Cardiac fibroblast (primary cell): ENCODE results near the gene SPATC1L.

Experiments used
- DNase-seq, 2 donors: peaks; one replicate each; pipeline versions ENCODE4 v3.0.0 to v3.0.0-alpha.2; 2010; ENCODE audit warnings: low read depth in 2 of 2
- H3K4me3 ChIP-seq, 2 donors: replicated peaks in 1 of 2; 1 replicate in 1 of 2; 2 replicates in 1 of 2; pipeline ENCODE4 v1.5.1; 2011; ENCODE audit warnings: low read depth in 2 of 2, low read length in 2 of 2, mild to moderate bottlenecking in 2 of 2, moderate library complexity in 1 of 2
- TF ChIP-seq, protein P1 (sequence below): IDR thresholded peaks from one replicate; pipeline ENCODE4 v1.5.1; 2011; ENCODE audit warnings: low read depth, mild to moderate bottlenecking, low read length, inconsistent platforms

The SPATC1L gene

DNA sequence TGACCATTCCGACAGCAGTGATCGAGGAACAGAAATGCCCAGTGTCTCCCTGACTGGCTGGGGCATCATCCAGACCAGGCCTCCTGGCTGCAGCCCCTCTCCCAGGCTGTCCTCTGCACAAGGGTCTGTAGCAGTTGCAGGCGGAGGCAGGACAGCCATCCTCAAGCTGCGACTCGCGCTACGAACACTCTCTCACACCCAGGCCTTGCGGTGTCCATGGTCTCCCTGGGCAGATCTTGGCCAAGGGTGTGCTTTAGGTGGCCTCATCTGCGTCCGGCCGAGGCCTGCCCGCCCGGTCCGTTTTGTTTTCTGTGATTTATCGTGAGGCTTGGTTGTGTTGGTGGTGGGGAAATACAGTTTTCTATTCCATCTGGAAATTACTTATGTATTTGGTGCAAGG is 44.6 kb downstream of the SPATC1L start:
- no peak for DNase-seq
- no peak overlapping the region for H3K4me3 ChIP-seq
- TF ChIP-seq, protein P1, sequence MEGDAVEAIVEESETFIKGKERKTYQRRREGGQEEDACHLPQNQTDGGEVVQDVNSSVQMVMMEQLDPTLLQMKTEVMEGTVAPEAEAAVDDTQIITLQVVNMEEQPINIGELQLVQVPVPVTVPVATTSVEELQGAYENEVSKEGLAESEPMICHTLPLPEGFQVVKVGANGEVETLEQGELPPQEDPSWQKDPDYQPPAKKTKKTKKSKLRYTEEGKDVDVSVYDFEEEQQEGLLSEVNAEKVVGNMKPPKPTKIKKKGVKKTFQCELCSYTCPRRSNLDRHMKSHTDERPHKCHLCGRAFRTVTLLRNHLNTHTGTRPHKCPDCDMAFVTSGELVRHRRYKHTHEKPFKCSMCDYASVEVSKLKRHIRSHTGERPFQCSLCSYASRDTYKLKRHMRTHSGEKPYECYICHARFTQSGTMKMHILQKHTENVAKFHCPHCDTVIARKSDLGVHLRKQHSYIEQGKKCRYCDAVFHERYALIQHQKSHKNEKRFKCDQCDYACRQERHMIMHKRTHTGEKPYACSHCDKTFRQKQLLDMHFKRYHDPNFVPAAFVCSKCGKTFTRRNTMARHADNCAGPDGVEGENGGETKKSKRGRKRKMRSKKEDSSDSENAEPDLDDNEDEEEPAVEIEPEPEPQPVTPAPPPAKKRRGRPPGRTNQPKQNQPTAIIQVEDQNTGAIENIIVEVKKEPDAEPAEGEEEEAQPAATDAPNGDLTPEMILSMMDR, result no peak

DNA sequence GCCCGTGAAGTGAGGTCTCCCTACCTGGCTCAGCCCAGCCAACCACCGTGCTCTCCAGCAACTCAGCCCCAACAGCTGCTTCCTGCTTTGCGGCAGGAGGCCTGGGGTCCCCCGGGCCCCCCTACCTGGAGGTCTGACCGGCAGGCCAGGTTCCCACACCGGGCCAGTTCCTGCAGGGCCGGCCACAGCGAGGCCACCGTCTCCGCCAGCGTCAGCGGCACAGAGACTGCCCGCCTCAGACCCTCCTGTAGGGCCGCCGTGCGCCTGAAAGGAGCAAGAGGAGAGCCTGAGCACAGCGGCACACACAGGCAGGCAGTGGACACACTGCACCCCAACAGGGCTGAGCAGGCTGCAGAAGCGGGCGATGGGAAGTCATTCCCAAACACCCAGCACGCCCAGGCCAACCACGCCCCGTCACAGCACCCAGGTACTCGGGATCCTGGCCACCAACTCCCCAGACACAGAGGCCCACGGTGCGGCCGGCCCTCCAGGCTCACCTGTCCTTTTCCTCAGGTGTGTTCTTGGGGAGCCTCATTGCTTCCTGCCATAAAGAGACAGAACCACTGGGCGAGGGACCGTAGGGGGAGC is 45.8 kb downstream of the SPATC1L start:
- no peak overlapping the region for H3K4me3 ChIP-seq
- TF ChIP-seq, protein P1, result no peak
- no peak for DNase-seq

DNA sequence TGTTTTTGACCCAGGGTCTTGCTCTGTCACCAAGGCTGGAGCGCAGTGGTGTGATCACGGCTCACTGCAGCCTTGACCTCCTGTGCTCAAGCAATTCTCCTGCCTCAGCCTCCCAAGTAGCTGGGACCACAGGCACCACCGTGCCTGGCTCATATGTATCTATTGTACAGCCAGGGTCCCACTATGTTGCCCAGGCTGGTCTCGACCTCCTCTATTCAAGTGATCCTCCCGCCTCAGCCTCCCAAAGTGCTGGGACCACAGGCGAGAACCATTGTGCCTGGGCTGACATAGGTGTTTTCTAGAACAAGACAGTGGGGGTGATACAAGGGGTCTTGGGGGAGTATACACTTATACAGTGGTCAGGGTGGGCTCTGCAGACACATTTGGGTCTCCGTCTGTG is 46.4 kb downstream of the SPATC1L start:
- DNase-seq, result no peak
- TF ChIP-seq, protein P1, result no peak
- no peak overlapping the region for H3K4me3 ChIP-seq

DNA sequence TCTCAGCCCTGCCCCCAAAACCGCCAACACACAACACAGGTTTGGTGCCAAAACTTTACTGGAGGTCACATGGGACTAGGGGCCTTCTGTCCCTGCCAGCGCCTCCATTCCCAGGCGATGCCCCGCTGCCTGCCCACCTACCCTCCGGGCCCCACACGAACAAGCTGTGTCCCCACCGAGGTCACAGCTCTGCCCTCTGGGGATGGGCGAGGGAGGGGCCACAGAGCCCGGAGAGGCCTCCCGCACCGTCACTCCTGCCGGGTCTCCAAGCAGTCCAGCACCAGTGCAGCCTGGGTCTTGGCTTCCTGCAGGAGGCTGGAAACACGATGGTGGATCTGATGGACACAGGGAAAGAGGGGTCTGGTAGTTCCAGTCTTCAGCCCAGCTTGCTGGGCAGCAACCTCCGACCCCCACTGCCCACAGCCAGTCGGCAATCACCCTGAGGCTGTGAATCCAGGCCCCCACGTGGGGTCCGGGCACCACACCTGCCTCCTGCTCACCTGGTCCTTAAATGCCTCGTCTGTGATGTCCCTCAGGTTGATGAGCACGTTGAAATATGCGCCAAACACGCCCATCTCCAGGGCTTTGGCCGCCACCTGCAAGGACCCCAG is 47.4 kb downstream of the SPATC1L start:
- H3K4me3 ChIP-seq, result no peak overlapping the region
- DNase-seq, result no peak
- TF ChIP-seq, protein P1, result no peak

DNA sequence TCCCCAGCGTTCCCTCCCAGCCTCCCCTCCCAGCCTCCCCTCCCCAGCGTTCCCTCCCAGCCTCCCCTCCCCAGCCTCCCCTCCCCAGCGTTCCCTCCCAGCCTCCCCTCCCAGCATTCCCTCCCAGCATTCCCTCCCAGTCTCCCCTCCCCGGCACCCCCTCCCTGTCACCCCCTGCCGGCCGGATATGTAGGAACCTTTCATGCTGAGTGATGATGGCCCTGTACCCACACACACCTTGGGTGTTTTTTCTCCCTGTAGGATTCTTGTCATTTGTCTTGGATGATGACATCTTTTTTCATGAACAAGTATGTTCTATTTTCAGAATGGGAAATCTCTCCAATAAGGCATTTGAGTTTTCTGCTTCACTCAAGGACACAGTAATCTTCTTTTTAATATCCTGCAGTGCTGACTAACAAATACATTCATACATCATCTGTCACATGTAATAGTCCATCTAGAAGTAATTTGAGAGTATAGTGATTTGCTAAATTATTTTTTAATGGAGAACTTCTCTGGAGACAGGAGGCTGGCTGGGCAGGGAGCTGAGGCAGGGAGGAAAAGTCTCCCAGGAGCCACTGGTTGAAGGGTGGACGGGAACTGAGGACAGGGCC is 48.4 kb downstream of the SPATC1L start:
- no peak overlapping the region for H3K4me3 ChIP-seq
- no peak for DNase-seq
- TF ChIP-seq, protein P1, result peak; percentile 21

DNA sequence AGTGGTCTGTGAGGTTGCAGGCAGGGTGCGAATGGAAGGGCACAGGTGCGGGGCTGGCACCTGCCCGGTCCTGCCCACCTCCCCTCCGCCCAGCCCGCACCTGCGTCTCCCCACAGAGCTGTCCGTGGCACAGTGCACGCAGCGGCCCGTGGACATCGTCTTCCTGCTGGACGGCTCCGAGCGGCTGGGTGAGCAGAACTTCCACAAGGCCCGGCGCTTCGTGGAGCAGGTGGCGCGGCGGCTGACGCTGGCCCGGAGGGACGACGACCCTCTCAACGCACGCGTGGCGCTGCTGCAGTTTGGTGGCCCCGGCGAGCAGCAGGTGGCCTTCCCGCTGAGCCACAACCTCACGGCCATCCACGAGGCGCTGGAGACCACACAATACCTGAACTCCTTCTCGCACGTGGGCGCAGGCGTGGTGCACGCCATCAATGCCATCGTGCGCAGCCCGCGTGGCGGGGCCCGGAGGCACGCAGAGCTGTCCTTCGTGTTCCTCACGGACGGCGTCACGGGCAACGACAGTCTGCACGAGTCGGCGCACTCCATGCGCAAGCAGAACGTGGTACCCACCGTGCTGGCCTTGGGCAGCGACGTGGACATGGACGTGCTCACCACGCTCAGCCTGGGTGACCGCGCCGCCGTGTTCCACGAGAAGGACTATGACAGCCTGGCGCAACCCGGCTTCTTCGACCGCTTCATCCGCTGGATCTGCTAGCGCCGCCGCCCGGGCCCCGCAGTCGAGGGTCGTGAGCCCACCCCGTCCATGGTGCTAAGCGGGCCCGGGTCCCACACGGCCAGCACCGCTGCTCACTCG is 52.2 kb downstream of the SPATC1L start:
- DNase-seq, result no peak
- TF ChIP-seq, protein P1, result no peak
- H3K4me3 ChIP-seq, result no peak overlapping the region
